GM23248 (cell line): ENCODE measurements around the gene AGAP1. TPM values are rescaled to one million over a fixed set of nuclear protein-coding genes. Genes with fewer than 3 reads are reported as not detected.

Experiments used
- DNase-seq: peaks from one replicate; pipeline ENCODE4 v3.0.0-alpha.2; 2015
- H2AFZ ChIP-seq: fragments of 200-600 bp; sonication (generic); 2 replicates; pipeline ENCODE4 v1.6.1; 2016; ENCODE audit warnings: antibody characterized with exemption
- H3F3A ChIP-seq: fragments of 200-600 bp; sonication (generic); 2 replicates; pipeline ENCODE4 v1.6.1; 2016; ENCODE audit warnings: mild to moderate bottlenecking, antibody characterized with exemption, mixed run types; ENCODE audit not compliant: insufficient read depth
- H3K27ac ChIP-seq: fragments of 200-600 bp; sonication (generic); 2 replicates; pipeline ENCODE4 v1.5.1; 2016; ENCODE audit warnings: mild to moderate bottlenecking
- H3K27me3 ChIP-seq: fragments of 200-600 bp; sonication (generic); replicated peaks from 2 replicates; pipeline ENCODE4 v1.6.1; 2016; ENCODE audit warnings: mild to moderate bottlenecking; ENCODE audit not compliant: insufficient read depth
- H3K36me3 ChIP-seq: fragments of 200-600 bp; sonication (generic); 2 replicates; pipeline ENCODE4 v1.6.1; 2016; ENCODE audit warnings: low read depth, mild to moderate bottlenecking
- H3K4me1 ChIP-seq: fragments of 200-600 bp; sonication (generic); 2 replicates; pipeline ENCODE4 v1.6.1; 2016; ENCODE audit warnings: mild to moderate bottlenecking; ENCODE audit not compliant: insufficient read depth
- H3K4me2 ChIP-seq: fragments of 200-600 bp; sonication (generic); one replicate; pipeline ENCODE4 v1.6.1; 2016; ENCODE audit warnings: mild to moderate bottlenecking; ENCODE audit not compliant: unreplicated experiment
- H3K4me3 ChIP-seq: fragments of 200-600 bp; sonication (generic); 2 replicates; pipeline ENCODE4 v1.5.1; 2016; ENCODE audit warnings: mild to moderate bottlenecking
- H3K79me2 ChIP-seq: fragments of 200-600 bp; sonication (generic); 2 replicates; pipeline ENCODE4 v1.6.1; 2016; ENCODE audit warnings: mild to moderate bottlenecking; ENCODE audit not compliant: insufficient read depth
- H3K9ac ChIP-seq: fragments of 200-600 bp; sonication (generic); 2 replicates; pipeline ENCODE4 v1.6.1; 2016; ENCODE audit warnings: mild to moderate bottlenecking
- H3K9me2 ChIP-seq: fragments of 200-600 bp; sonication (generic); 2 replicates; pipeline ENCODE4 v1.6.1; 2016; ENCODE audit warnings: mixed run types, mild to moderate bottlenecking, moderate library complexity; ENCODE audit not compliant: insufficient read depth
- H3K9me3 ChIP-seq: fragments of 200-600 bp; sonication (generic); one replicate; pipeline ENCODE4 v1.6.1; 2017; ENCODE audit warnings: low read depth
- H4K20me1 ChIP-seq: fragments of 200-600 bp; sonication (generic); 2 replicates; pipeline ENCODE4 v1.6.0; 2016; ENCODE audit not compliant: insufficient read depth
- EZH2 ChIP-seq: fragments of 200-600 bp; sonication (generic); IDR thresholded peaks from 2 replicates; pipeline ENCODE4 v1.6.1; 2018; ENCODE audit warnings: antibody characterized with exemption, mild to moderate bottlenecking; ENCODE audit not compliant: insufficient read depth, poor library complexity, severe bottlenecking
- EZH2phosphoT487 ChIP-seq: fragments of 200-600 bp; sonication (generic); IDR thresholded peaks from 2 replicates; pipeline ENCODE4 v1.6.1; 2018; ENCODE audit warnings: antibody characterized with exemption, moderate library complexity, mild to moderate bottlenecking, low read depth; ENCODE audit not compliant: insufficient read depth
- WGBS, 2 experiments: methylation state at CpG; one replicate each; pipeline ENCODE4 v1.1.6; 2015 to 2017; ENCODE audit warnings: low lambda C conversion rate in 2 of 2, low coverage in 1 of 2; ENCODE audit errors: missing lambda C conversion rate in 2 of 2; 5-methylcytosine and 5-hydroxymethylcytosine counted together
- in situ Hi-C: fragments of 300-500 bp; cut with MboI; formaldehyde crosslinking; loops from 2 replicates; pipeline ENCODE4 v1.15.0; 2020
- polyA plus RNA-seq: library from polyadenylated mRNA; unstranded; fragments of >200 nt; fragmentation: Nextera tagmentation; extraction: Ambion mirVana; gene quantifications from 2 replicates; pipeline ENCODE4 v1.2.1, GENCODE V29; 2016
- total RNA-seq: library from RNA; depleted of rRNA; stranded (reverse); fragments of >200 nt; shearing (Covaris generic); gene quantifications from 2 replicates; pipeline ENCODE4 v1.2.3, GENCODE V29; 2014

AGAP1 gene
- total and polyA plus RNA-seq, 2 experiments from 2014 or later = 2.2 to 9.9 TPM

- no peak overlapping the region for H3K4me2 ChIP-seq
- no peaks in the 10 kb centered on the region for H3K79me2 ChIP-seq
- H3K27me3 ChIP-seq = no peaks in the 10 kb centered on the region
- H2AFZ ChIP-seq = no peak overlapping the region
- 90 to 92% methylated on average over 8 of the region's 8 CpGs for WGBS, 2 experiments
- H3K9me3 ChIP-seq = no peaks in the 10 kb centered on the region
- H3K9ac ChIP-seq = no peak overlapping the region
- H3K9me2 ChIP-seq = no peaks in the 10 kb centered on the region
- H3K4me1 ChIP-seq = no peaks in the 10 kb centered on the region
- H4K20me1 ChIP-seq = no peaks in the 10 kb centered on the region
- no peaks in the 10 kb centered on the region for H3K36me3 ChIP-seq
- H3F3A ChIP-seq = no peaks in the 10 kb centered on the region
- no peak overlapping the region for H3K4me3 ChIP-seq
- no peak overlapping the region for H3K27ac ChIP-seq
- in situ Hi-C loops = no loop called here
- TF ChIP-seq EZH2phosphoT487 (no peak), EZH2 (no peak)
- DNase-seq = no peak
Observed at GRCh38 chr2:235956281-235956970, 462.6 kb downstream of the AGAP1 start.

GRCh38 chr2:235957251-235957650 lies 463.4 kb downstream of the AGAP1 start:
- Histone ChIP-seq H3K9me2 (no peaks in the 10 kb centered on the region), H3K4me2 (no peak overlapping the region), H4K20me1 (no peaks in the 10 kb centered on the region), H2AFZ (no peak overlapping the region), H3F3A (no peaks in the 10 kb centered on the region), H3K36me3 (no peaks in the 10 kb centered on the region), H3K9ac (no peak overlapping the region), H3K9me3 (no peaks in the 10 kb centered on the region), H3K4me1 (no peaks in the 10 kb centered on the region), H3K27ac (no peak overlapping the region), H3K4me3 (no peak overlapping the region), H3K27me3 (no peaks in the 10 kb centered on the region), H3K79me2 (no peaks in the 10 kb centered on the region)
- 86 to 89% methylated on average over 9 of the region's 9 CpGs for WGBS, 2 experiments
- TF ChIP-seq EZH2 = no peak
- TF ChIP-seq EZH2phosphoT487 = no peak
- in situ Hi-C loops = no loop called here
- DNase-seq = no peak

- Histone ChIP-seq H3K4me2 (no peak overlapping the region), H4K20me1 (no peaks in the 10 kb centered on the region), H3K9ac (no peak overlapping the region), H3K27me3 (no peaks in the 10 kb centered on the region), H3K36me3 (no peaks in the 10 kb centered on the region), H2AFZ (no peak overlapping the region), H3K9me3 (no peaks in the 10 kb centered on the region), H3F3A (no peaks in the 10 kb centered on the region), H3K9me2 (no peaks in the 10 kb centered on the region), H3K27ac (no peak overlapping the region), H3K4me1 (no peaks in the 10 kb centered on the region), H3K79me2 (no peaks in the 10 kb centered on the region), H3K4me3 (no peak overlapping the region)
- in situ Hi-C loops = no loop called here
- 91 to 93% methylated on average over 23 of the region's 23 CpGs for WGBS, 2 experiments
- TF ChIP-seq EZH2 = no peak
- no peak for TF ChIP-seq EZH2phosphoT487
- no peak for DNase-seq
Observed at GRCh38 chr2:235958221-235958930, 464.5 kb downstream of the AGAP1 start.

- Histone ChIP-seq H4K20me1 (no peaks in the 10 kb centered on the region), H3K27me3 (no peaks in the 10 kb centered on the region), H3K4me1 (no peaks in the 10 kb centered on the region), H3F3A (no peaks in the 10 kb centered on the region), H3K9me2 (no peaks in the 10 kb centered on the region), H3K4me2 (no peak overlapping the region), H3K9me3 (no peaks in the 10 kb centered on the region), H3K27ac (no peak overlapping the region), H3K4me3 (no peak overlapping the region), H3K79me2 (no peaks in the 10 kb centered on the region), H3K9ac (no peak overlapping the region), H3K36me3 (no peaks in the 10 kb centered on the region), H2AFZ (no peak overlapping the region)
- in situ Hi-C loops = no loop called here
- 92 to 93% methylated on average over 29 of the region's 29 CpGs for WGBS, 2 experiments
- TF ChIP-seq EZH2phosphoT487 = no peak
- TF ChIP-seq EZH2 = no peak
- DNase-seq = no peak
Observed at GRCh38 chr2:235958931-235959410, 465.1 kb downstream of the AGAP1 start.
